HepG2 (cell line): ENCODE measurements around the gene TMEM141. TPM values are rescaled to one million over a fixed set of nuclear protein-coding genes. Genes with fewer than 3 reads are reported as not detected.

ENCODE experiments used
- ATAC-seq: fragments of 200-7000 bp; cut with Tn5 transposase; 3 replicates; pipeline ENCODE4 v1.9.1; 2020; ENCODE audit warnings: mild to moderate bottlenecking, moderate library complexity
- BruUV-seq: library from RNA; stranded (reverse); fragments of 400-500 nt; replicated peaks from 2 replicates; lab custom pipeline; 2021; lab: Mats Ljungman, UMichigan
- CTCF ChIA-PET: fragments of 300-600 bp; formaldehyde crosslinking; extraction: SDS; loops from one replicate; lab custom pipeline; 2021; ENCODE audit warnings: low total read pairs, inconsistent platforms, low intra/inter-chr PET ratio; lab: Yijun Ruan, JAX
- POLR2A ChIA-PET: fragments of 350-600 bp; sonication (Branson Sonifier 250); formaldehyde crosslinking; loops from one replicate; lab custom pipeline; 2020; ENCODE audit warnings: antibody characterized with exemption, inconsistent platforms; lab: Yijun Ruan, JAX
- DNase-seq: peaks from one replicate; pipeline ENCODE4 v3.0.0-alpha.2; 2015; ENCODE audit warnings: low spot score
- FAIRE-seq: peaks from 3 replicates; lab custom pipeline; 2011; peaks lifted over from hg19 to GRCh38; lab: Jason Lieb, UNC
- H2AFZ ChIP-seq: one replicate; pipeline ENCODE4 v1.6.1; 2011; ENCODE audit warnings: low read length, inconsistent platforms
- H3K27ac ChIP-seq: fragments of 300-600 bp; 3 replicates; pipeline ENCODE4 v1.8.0; 2011; ENCODE audit warnings: mixed run types, mild to moderate bottlenecking, mixed read lengths, low read length, inconsistent platforms; ENCODE audit not compliant: insufficient read depth; ENCODE audit errors: extremely low read length
- H3K27me3 ChIP-seq, 2 experiments: fragments of 200-600 bp in 1 of 2; 2 replicates in 1 of 2; 3 replicates in 1 of 2; pipeline versions ENCODE4 v1.6.0 to v1.8.0; 2011; ENCODE audit warnings: low read length in 2 of 2, mild to moderate bottlenecking in 2 of 2, moderate library complexity in 2 of 2, inconsistent platforms in 1 of 2; ENCODE audit not compliant: insufficient read depth in 2 of 2, control insufficient read depth in 1 of 2
- H3K36me3 ChIP-seq, 2 experiments: fragments of 200-600 bp in 1 of 2; replicated peaks in 1 of 2; 2 replicates in 1 of 2; 3 replicates in 1 of 2; pipeline versions ENCODE4 v1.5.1 to v1.8.0; 2011; ENCODE audit warnings: low read length in 2 of 2, inconsistent platforms in 1 of 2; ENCODE audit not compliant: insufficient read depth in 2 of 2, control insufficient read depth in 1 of 2
- H3K4me1 ChIP-seq: 2 replicates; pipeline ENCODE4 v1.5.1; 2012; ENCODE audit warnings: low read length, inconsistent platforms; ENCODE audit not compliant: insufficient read depth
- H3K4me2 ChIP-seq: 2 replicates; pipeline ENCODE4 v1.6.0; 2011; ENCODE audit warnings: low read depth, low read length, inconsistent platforms
- H3K4me3 ChIP-seq, 3 experiments: fragments of 200-600 bp in 1 of 3; sonication (generic), shearing (Covaris generic) in 1 of 3; replicated peaks in 1 of 3; 2 replicates each; pipeline ENCODE4 v1.5.1; 2011 to 2016; ENCODE audit warnings: low read length in 3 of 3, inconsistent platforms in 2 of 3, low read depth in 2 of 3, mild to moderate bottlenecking in 2 of 3, control low read depth in 1 of 3, mixed read lengths in 1 of 3; ENCODE audit not compliant: insufficient read depth in 1 of 3
- H3K79me2 ChIP-seq: one replicate; pipeline ENCODE4 v1.6.1; 2011; ENCODE audit warnings: low read length, inconsistent platforms; ENCODE audit not compliant: insufficient read depth
- H3K9ac ChIP-seq: 2 replicates; pipeline ENCODE4 v1.6.0; 2011; ENCODE audit warnings: mild to moderate bottlenecking, low read depth, low read length, inconsistent platforms; ENCODE audit not compliant: insufficient read depth
- H3K9me3 ChIP-seq: 2 replicates; pipeline ENCODE4 v1.5.1; 2012; ENCODE audit warnings: mild to moderate bottlenecking, low read length
- H4K20me1 ChIP-seq: 2 replicates; pipeline ENCODE4 v1.6.0; 2011; ENCODE audit warnings: inconsistent platforms, mild to moderate bottlenecking, low read length, moderate library complexity; ENCODE audit not compliant: insufficient read depth
- GATA4 ChIP-seq: sonication (generic); IDR thresholded peaks from 2 replicates; pipeline ENCODE4 v1.6.1; 2016; ENCODE audit warnings: antibody characterized with exemption, low read depth, borderline replicate concordance
- JARID2 ChIP-seq: sonication (generic); formaldehyde crosslinking; IDR thresholded peaks from 2 replicates; pipeline ENCODE4 v1.8.1; 2023; ENCODE audit warnings: missing genetic modification reagents, inconsistent platforms; ENCODE audit not compliant: insufficient replicate concordance
- MEF2D ChIP-seq: sonication (generic); formaldehyde crosslinking; IDR thresholded peaks from 2 replicates; pipeline ENCODE4 v1.5.1; 2020; ENCODE audit warnings: mild to moderate bottlenecking, missing genetic modification reagents
- MEIS2 ChIP-seq: sonication (generic); formaldehyde crosslinking; IDR thresholded peaks from 2 replicates; pipeline ENCODE4 v1.9.0; 2021; ENCODE audit warnings: mild to moderate bottlenecking, missing genetic modification reagents
- NFE2L1 ChIP-seq: sonication (generic); formaldehyde crosslinking; IDR thresholded peaks from 2 replicates; pipeline ENCODE4 v1.4.0; 2020; ENCODE audit warnings: missing genetic modification reagents, mild to moderate bottlenecking, borderline replicate concordance
- NONO ChIP-seq, 2 experiments: fragments of 450-650 bp in 1 of 2; sonication (generic) in 1 of 2; formaldehyde crosslinking in 1 of 2; IDR thresholded peaks in 1 of 2; conservative IDR thresholded peaks in 1 of 2; 2 replicates each; pipeline versions ENCODE4 v1.6.1 to v1.8.0; 2017 to 2022; ENCODE audit warnings: mild to moderate bottlenecking in 1 of 2, missing genetic modification reagents in 1 of 2, moderate library complexity in 1 of 2
- NR2F1 ChIP-seq, 2 experiments: fragments of 450-650 bp in 1 of 2; formaldehyde crosslinking in 1 of 2; IDR thresholded peaks; 2 replicates each; pipeline versions ENCODE4 v1.5.0 to v1.6.1; 2016 to 2020; ENCODE audit warnings: mild to moderate bottlenecking in 1 of 2, missing compliant biosample characterization in 1 of 2, missing genetic modification reagents in 1 of 2, moderate library complexity in 1 of 2
- TERF1 ChIP-seq: sonication (generic); formaldehyde crosslinking; IDR thresholded peaks from 2 replicates; pipeline ENCODE4 v1.8.0; 2022; ENCODE audit warnings: mild to moderate bottlenecking, missing genetic modification reagents, moderate library complexity
- ZC3H13 ChIP-seq: sonication (generic); formaldehyde crosslinking; IDR thresholded peaks from 2 replicates; pipeline ENCODE4 v1.8.1; 2023; ENCODE audit warnings: mild to moderate bottlenecking, missing genetic modification reagents, moderate library complexity
- ZC3H4 ChIP-seq: sonication (generic); formaldehyde crosslinking; IDR thresholded peaks from 2 replicates; pipeline ENCODE4 v1.4.0; 2020; ENCODE audit warnings: missing genetic modification reagents, borderline replicate concordance
- ZNF180 ChIP-seq: sonication (generic); formaldehyde crosslinking; IDR thresholded peaks from 2 replicates; pipeline ENCODE4 v1.4.0; 2020; ENCODE audit warnings: low read depth, missing genetic modification reagents, borderline replicate concordance
- ZNF260 ChIP-seq: sonication (generic); formaldehyde crosslinking; IDR thresholded peaks from 2 replicates; pipeline ENCODE4 v1.4.0; 2020; ENCODE audit warnings: missing genetic modification reagents, low read depth, mild to moderate bottlenecking, borderline replicate concordance
- ZNF703 ChIP-seq: sonication (generic); formaldehyde crosslinking; IDR thresholded peaks from 2 replicates; pipeline ENCODE4 v1.5.1; 2020; ENCODE audit warnings: missing genetic modification reagents, mild to moderate bottlenecking, moderate library complexity, borderline replicate concordance
- ZNF720 ChIP-seq: sonication (generic); formaldehyde crosslinking; IDR thresholded peaks from 2 replicates; pipeline ENCODE4 v1.4.0; 2020; ENCODE audit warnings: missing genetic modification reagents
- WGBS: methylation state at CpG from one replicate; pipeline ENCODE4 v1.1.6; 2017; ENCODE audit warnings: low lambda C conversion rate; 5-methylcytosine and 5-hydroxymethylcytosine counted together
- in situ Hi-C: cut with HindIII; loops from 2 replicates; pipeline ENCODE4 v1.10.0; 2017; ENCODE audit warnings: low pct_unique_long_range_greater_than_20kb; ENCODE audit not compliant: extremely low pct_ligation_motif_present
- intact Hi-C: fragments of 100-400 bp; cut with micrococcal nuclease; formaldehyde crosslinking; loops from one replicate; pipeline ENCODE4 v1.10.0; 2022; ENCODE audit not compliant: unreplicated experiment
- polyA plus RNA-seq, 8 experiments: library from polyadenylated mRNA; depleted of rRNA in 3 of 8; stranded (reverse) in 7 of 8; unstranded in 1 of 8; fragments of >200 nt; fragmentation: Illumina TruSeq in 4 of 8; extraction: Trizol in 4 of 8; gene quantifications; 2 replicates each; pipeline versions ENCODE4 v1.2.1 to v1.2.3, GENCODE V29; 2011 to 2016; ENCODE audit warnings: low read depth in 4 of 8, missing spikeins in 1 of 8, mixed read lengths in 1 of 8; ENCODE audit not compliant: insufficient read depth in 1 of 8
- total RNA-seq, 5 experiments: library from RNA; depleted of rRNA; stranded (reverse); fragments of >200 nt; fragmentation: Illumina TruSeq; extraction: Trizol; gene quantifications; 2 replicates each; pipeline ENCODE4 v1.2.3, GENCODE V29; 2016; ENCODE audit warnings: low read depth in 1 of 5
- TF ChIP-seq, protein P1 (sequence below): sonication (generic); formaldehyde crosslinking; IDR thresholded peaks from 2 replicates; pipeline ENCODE4 v1.5.1; 2020; ENCODE audit warnings: mild to moderate bottlenecking, missing genetic modification reagents, moderate library complexity

Gene TMEM141
- total and polyA plus RNA-seq, 2 of the 13 experiments (the other 11 are each of a cell fraction or from before 2014, with no cell fraction given) = 81.0 to 202 TPM

GRCh38 chr9:136829412-136829811 lies 38.3 kb downstream of the TMEM141 start (continued):
- TF ChIP-seq NFE2L1 (CRISPR knock-in tag) (no peak), ZNF180 (CRISPR knock-in tag) (no peak)

DNA sequence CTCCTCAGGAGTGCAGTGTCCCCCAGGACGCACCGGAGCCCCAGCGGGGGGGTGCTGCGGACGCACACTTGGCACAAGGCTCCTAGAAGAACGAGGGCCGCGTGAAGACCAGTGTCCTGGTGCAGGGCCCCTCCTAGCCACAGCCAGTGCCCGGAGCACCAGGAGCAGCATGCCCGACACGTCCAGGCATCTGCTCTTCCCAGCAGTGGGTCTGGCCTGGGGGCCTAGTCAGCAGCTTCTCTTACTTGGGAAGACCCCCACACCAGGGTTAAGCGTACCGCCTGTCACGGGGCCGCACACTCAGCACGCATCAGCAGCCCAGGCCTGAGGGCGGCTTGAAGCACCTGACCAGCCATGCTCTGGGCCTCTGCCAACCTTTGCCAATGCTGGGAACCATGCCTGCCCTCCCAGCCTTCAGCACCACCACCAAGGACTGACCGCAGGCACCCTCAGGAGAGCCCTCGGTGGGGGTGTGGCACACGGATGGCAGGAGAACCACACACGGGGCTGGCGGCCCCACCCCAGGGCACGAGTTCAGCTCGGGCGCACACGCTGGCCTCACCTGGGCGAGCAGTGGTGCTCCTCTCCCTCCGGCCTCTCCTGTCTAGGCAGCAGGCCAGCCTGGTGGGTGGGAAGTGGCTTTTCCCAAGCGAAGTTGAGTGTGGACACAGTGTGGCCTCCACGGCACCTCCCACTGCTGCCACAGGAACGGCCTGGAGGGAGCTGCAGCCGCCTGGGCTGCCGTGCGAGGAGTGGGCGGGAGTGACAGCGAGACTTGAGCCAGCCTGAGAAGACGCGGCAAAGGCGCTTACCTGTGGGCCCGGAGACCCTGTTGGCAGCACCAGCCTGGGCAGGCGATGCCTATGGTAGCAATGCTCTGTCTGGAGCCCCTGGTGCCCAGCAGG lies 39.1 kb downstream of the TMEM141 start:
- H3K4me2 ChIP-seq = no peak overlapping the region
- CTCF ChIA-PET = no interaction called here
- no peak for TF ChIP-seq TERF1 (CRISPR knock-in tag)
- no peak for TF ChIP-seq JARID2 (CRISPR knock-in tag)
- TF ChIP-seq, protein P1, sequence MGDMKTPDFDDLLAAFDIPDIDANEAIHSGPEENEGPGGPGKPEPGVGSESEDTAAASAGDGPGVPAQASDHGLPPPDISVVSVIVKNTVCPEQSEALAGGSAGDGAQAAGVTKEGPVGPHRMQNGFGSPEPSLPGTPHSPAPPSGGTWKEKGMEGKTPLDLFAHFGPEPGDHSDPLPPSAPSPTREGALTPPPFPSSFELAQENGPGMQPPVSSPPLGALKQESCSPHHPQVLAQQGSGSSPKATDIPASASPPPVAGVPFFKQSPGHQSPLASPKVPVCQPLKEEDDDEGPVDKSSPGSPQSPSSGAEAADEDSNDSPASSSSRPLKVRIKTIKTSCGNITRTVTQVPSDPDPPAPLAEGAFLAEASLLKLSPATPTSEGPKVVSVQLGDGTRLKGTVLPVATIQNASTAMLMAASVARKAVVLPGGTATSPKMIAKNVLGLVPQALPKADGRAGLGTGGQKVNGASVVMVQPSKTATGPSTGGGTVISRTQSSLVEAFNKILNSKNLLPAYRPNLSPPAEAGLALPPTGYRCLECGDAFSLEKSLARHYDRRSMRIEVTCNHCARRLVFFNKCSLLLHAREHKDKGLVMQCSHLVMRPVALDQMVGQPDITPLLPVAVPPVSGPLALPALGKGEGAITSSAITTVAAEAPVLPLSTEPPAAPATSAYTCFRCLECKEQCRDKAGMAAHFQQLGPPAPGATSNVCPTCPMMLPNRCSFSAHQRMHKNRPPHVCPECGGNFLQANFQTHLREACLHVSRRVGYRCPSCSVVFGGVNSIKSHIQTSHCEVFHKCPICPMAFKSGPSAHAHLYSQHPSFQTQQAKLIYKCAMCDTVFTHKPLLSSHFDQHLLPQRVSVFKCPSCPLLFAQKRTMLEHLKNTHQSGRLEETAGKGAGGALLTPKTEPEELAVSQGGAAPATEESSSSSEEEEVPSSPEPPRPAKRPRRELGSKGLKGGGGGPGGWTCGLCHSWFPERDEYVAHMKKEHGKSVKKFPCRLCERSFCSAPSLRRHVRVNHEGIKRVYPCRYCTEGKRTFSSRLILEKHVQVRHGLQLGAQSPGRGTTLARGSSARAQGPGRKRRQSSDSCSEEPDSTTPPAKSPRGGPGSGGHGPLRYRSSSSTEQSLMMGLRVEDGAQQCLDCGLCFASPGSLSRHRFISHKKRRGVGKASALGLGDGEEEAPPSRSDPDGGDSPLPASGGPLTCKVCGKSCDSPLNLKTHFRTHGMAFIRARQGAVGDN = 0 out of 2 replicates have a peak, but pooled peaks have one; percentile 2
- TF ChIP-seq NONO (IDR thresholded peaks at IDR 0.05) = no peak
- 0 out of 2 replicates have a peak, but pooled peaks have one; percentile 19 for TF ChIP-seq NONO (CRISPR knock-in tag; conservative IDR thresholded peaks at IDR 0.05)
- TF ChIP-seq ZNF260 (CRISPR knock-in tag) = no peak
- peak; percentile 85; the same call in 1 of the 2 replicates for TF ChIP-seq ZC3H13 (CRISPR knock-in tag)
- no peak for TF ChIP-seq GATA4
- TF ChIP-seq MEIS2 (CRISPR knock-in tag) = no peak
- no peak for TF ChIP-seq NR2F1 (CRISPR knock-in tag; IDR thresholded peaks at IDR 0.05)
- no peak for TF ChIP-seq MEF2D (CRISPR knock-in tag)
- no peak for TF ChIP-seq ZNF703 (CRISPR knock-in tag)
- no peak for TF ChIP-seq ZNF720 (CRISPR knock-in tag)
- no peak for TF ChIP-seq ZC3H4

More for the DNA sequence above, 39.1 kb downstream of the TMEM141 start:
- ATAC-seq (no peak), FAIRE-seq (no peak), DNase-seq (no peak)
- Histone ChIP-seq H4K20me1 (no peaks in the 10 kb centered on the region), H3K9me3 (no peaks in the 10 kb centered on the region), H3K4me3 (no peak overlapping the region), H3K4me1 (no peaks in the 10 kb centered on the region), H3K27me3 (no peaks in the 10 kb centered on the region), H3K27ac (no peak overlapping the region), H3K79me2 (no peaks in the 10 kb centered on the region), H3K36me3 (peaks cover 44 to 72% of the 10 kb centered on the region in 2 experiments), H3K9ac (no peak overlapping the region), H2AFZ (no peak overlapping the region)
- intact Hi-C loops (no loop called here), in situ Hi-C loops (no loop called here)
- 95% methylated on average over 16 of the region's 41 CpGs for WGBS
- POLR2A ChIA-PET = no interaction called here
- no TSS peak for BruUV-seq
